ENCODE results near the gene TRUB1. TPM values are rescaled to one million over a fixed set of nuclear protein-coding genes. Genes with fewer than 3 reads are reported as not detected.

TRUB1 gene
- total RNA-seq, 1 donor from 2014 or later = 18.4 TPM

GRCh38 chr10:115001506-115002381, 63.7 kb downstream of the TRUB1 start:
- TF ChIP-seq CTCF (IDR thresholded peaks at IDR 0.05; ENCODE audit: borderline replicate concordance) = no peak
- H3K27me3 ChIP-seq (ENCODE audit: low read depth) = peaks cover 10% of the 10 kb centered on the region
- intact Hi-C loops (cut with micrococcal nuclease) = no loop called here
- H3K4me1 ChIP-seq = no peaks in the 10 kb centered on the region
- H3K9me3 ChIP-seq (replicated peaks) = no peaks in the 10 kb centered on the region
- H3K4me3 ChIP-seq = peak overlapping the region; percentile 29
- H3K27ac ChIP-seq (replicated peaks) = no peak overlapping the region
- no peaks in the 10 kb centered on the region for H3K36me3 ChIP-seq
- DNase-seq = no peak

DNA sequence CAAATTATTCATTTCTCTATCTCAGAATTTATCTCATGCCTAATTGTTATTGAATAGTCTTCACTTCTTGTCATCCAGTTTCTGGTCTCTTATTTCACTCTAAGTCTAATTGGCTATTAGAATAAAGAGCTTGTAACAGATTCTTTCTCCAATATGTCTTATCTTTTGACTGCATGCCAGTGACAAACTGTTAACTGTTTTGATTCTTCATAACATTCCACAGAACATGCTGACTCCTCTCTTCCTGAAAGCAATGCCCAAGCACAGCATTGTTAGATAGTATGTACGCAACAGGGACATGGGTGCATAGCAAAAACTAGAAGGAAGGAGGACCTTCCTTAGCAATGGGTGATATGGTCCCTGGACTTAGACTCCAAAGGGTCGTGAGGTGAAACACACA, 65.4 kb downstream of the TRUB1 start:
- no peak overlapping the region for H3K4me3 ChIP-seq
- no peak for TF ChIP-seq CTCF (IDR thresholded peaks at IDR 0.05; ENCODE audit: borderline replicate concordance)
- H3K27ac ChIP-seq (replicated peaks) = no peak overlapping the region
- peaks cover 18% of the 10 kb centered on the region for H3K27me3 ChIP-seq (ENCODE audit: low read depth)
- intact Hi-C loops (cut with micrococcal nuclease) = no loop called here
- no peaks in the 10 kb centered on the region for H3K9me3 ChIP-seq (replicated peaks)
- DNase-seq = no peak
- no peaks in the 10 kb centered on the region for H3K36me3 ChIP-seq
- no peaks in the 10 kb centered on the region for H3K4me1 ChIP-seq

GRCh38 chr10:115004236-115004862, 66.4 kb downstream of the TRUB1 start:
- Histone ChIP-seq H3K4me3 (no peak overlapping the region), H3K4me1 (no peaks in the 10 kb centered on the region), H3K27me3 (ENCODE audit: low read depth) (peaks cover 18% of the 10 kb centered on the region), H3K27ac (replicated peaks) (no peak overlapping the region), H3K36me3 (no peaks in the 10 kb centered on the region), H3K9me3 (replicated peaks) (no peaks in the 10 kb centered on the region)
- no peak for TF ChIP-seq CTCF (IDR thresholded peaks at IDR 0.05; ENCODE audit: borderline replicate concordance)
- intact Hi-C loops (cut with micrococcal nuclease) = no loop called here
- DNase-seq = no peak

- Histone ChIP-seq H3K36me3 (no peaks in the 10 kb centered on the region), H3K4me1 (no peaks in the 10 kb centered on the region), H3K27me3 (ENCODE audit: low read depth) (peaks cover 18% of the 10 kb centered on the region), H3K4me3 (no peak overlapping the region), H3K27ac (replicated peaks) (no peak overlapping the region), H3K9me3 (replicated peaks) (no peaks in the 10 kb centered on the region)
- TF ChIP-seq CTCF (IDR thresholded peaks at IDR 0.05; ENCODE audit: borderline replicate concordance) = no peak
- intact Hi-C loops (cut with micrococcal nuclease) = no loop called here
- DNase-seq = no peak
These were observed 67.8 kb downstream of the TRUB1 start for GRCh38 chr10:115005771-115006170.

- Histone ChIP-seq H3K27ac (replicated peaks) (no peak overlapping the region), H3K4me3 (no peak overlapping the region), H3K27me3 (ENCODE audit: low read depth) (peaks cover 15% of the 10 kb centered on the region), H3K36me3 (no peaks in the 10 kb centered on the region), H3K4me1 (no peaks in the 10 kb centered on the region), H3K9me3 (replicated peaks) (no peaks in the 10 kb centered on the region)
- no peak for DNase-seq
- no peak for TF ChIP-seq CTCF (IDR thresholded peaks at IDR 0.05; ENCODE audit: borderline replicate concordance)
- intact Hi-C loops (cut with micrococcal nuclease) = no loop called here
These were observed 80.4 kb downstream of the TRUB1 start for GRCh38 chr10:115018185-115018931.
